Subcutaneous adipose tissue (tissue), 4 donors: ENCODE results near the gene ARHGAP22. TPM values are rescaled to one million over a fixed set of nuclear protein-coding genes. Genes with fewer than 3 reads are reported as not detected.

Experiments
- total RNA-seq, 4 donors: library from RNA; depleted of rRNA; stranded (reverse); fragments of >200 nt; gene quantifications; one replicate each; pipeline ENCODE4 v1.1.0, GENCODE V29; 2016
- TF ChIP-seq, protein P1 (sequence below): fragments of 450-650 bp; IDR thresholded peaks from one replicate; pipeline ENCODE4 v1.5.1; 2016; ENCODE audit warnings: low read depth, mild to moderate bottlenecking, control low read depth, antibody characterized with exemption, moderate library complexity

ARHGAP22 gene
- total RNA-seq, 4 donors from 2014 or later, result 2.1 to 15.0 (median 5.0) TPM

DNA sequence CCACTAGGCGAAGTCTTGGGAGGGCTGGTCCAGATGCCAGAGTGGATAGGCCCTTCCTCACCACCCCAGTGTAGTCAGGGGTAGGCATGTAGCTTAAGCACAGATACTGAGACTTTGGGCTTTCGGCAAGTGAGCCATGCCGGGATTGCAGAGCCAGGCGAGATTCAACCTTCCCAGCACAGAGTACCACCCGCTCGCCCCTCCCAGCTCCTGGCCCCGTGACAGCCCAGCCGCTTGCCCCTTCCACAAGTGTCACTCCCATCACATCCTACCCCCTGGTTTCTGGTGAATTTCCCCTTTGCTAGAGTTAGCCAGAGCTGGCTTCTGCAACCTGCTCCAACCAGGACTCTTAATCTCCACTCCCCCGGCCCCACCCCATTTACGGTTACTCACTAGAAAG is 56.9 kb downstream of the ARHGAP22 start:
- TF ChIP-seq, protein P1, sequence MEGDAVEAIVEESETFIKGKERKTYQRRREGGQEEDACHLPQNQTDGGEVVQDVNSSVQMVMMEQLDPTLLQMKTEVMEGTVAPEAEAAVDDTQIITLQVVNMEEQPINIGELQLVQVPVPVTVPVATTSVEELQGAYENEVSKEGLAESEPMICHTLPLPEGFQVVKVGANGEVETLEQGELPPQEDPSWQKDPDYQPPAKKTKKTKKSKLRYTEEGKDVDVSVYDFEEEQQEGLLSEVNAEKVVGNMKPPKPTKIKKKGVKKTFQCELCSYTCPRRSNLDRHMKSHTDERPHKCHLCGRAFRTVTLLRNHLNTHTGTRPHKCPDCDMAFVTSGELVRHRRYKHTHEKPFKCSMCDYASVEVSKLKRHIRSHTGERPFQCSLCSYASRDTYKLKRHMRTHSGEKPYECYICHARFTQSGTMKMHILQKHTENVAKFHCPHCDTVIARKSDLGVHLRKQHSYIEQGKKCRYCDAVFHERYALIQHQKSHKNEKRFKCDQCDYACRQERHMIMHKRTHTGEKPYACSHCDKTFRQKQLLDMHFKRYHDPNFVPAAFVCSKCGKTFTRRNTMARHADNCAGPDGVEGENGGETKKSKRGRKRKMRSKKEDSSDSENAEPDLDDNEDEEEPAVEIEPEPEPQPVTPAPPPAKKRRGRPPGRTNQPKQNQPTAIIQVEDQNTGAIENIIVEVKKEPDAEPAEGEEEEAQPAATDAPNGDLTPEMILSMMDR, result no peak

DNA sequence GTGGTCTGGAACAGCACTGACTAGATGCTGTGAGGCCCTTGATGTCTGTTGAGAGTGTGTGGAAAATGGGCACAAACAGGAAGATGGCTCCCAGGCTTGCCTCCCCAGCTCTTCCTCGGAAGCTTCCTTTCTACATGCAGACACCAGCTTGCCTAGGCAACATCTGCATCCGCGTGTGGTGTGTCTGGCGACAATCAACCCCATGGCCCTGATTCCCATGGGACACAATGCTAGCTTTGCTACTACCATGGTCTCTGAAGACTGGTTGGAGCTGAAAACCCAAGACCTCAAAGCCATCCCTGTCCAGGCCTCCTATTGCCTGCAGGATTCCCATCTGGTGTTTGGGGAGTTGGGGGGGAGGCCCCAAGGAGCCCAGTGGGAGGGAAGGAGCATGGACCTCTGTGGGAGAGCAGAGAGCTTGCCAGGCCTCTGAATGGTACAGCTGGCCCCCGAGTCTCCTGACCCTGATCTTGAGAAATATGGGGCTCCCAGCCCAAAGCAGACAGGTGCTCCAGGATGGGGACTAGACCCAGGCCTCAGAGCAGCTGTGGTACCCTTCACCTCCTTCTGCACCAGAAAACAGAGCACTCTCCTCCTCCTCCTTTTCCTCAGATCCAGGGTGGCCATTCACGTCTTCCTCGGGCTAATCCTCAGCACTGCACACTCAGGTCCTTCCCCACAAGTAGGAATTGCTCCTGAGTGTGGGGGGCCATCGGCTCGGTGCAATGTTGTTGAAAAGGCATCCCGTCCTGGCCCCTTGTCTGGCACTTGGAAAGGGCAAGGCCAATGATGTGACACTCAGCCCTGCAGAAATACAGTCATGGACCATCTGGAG is 57.6 kb downstream of the ARHGAP22 start:
- TF ChIP-seq, protein P1, result no peak

DNA sequence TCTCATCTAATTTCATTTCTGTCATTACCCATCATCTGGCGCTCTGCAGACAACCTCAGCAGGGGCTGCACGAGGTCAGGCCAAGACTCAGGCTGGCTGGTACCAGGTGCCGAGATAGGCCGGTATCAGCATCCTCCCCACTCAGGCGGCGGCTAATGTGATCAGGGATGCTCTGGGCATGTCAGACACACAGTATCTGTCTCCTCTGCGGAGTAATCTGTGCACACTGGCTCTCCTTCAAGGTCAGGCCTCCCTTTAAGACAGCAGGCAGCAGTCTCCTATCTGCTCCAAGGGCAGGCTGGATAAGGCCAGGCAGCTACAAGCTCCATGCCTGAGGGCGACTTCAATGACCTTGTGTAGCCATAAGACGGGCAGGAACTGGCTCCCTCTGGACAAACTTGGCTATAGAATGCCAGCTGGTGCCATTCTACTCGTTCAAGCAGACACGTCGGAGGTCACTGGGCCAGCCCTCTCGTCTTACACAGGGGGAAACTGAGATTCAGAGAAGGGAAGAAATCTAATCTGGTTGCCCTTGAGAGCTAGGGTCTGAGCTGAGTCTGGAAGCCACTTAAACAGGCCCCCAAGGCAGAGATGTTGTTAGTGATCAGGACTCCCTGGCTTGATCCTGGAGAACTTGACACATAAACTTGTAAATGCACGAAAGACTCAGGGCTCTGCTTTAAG is 59.3 kb downstream of the ARHGAP22 start:
- TF ChIP-seq, protein P1, result no peak

DNA sequence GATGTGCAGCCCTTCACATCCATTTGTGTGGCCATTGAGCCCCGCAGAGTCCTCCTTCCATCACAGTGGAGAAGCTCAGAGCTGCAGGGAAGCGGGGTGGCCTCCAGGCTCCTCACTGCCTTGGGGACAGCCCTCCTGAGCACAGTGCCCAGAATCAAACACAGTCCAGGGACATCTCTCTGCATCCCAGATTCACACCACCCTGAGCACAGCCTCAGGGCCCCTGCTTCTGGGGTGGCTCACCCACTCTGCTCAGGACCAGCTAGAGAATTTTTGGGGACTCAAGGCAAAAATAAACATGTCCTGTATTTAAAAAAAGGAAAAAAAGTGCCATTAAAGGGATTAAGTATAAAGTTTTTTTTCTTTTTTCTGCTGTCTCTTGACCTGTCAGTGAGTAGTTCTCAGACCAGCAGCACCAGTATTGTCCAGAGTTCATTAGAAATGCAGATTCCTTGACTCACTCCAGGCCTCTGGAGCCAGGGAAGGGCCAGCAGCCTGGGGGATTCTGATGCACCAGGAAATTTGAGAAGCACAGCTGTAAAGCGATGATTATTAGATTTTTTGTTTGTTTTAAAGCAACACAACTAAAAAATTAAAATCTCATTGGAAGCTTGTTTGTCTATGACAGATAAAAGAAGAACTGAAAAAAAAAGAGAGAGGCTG is 61.6 kb downstream of the ARHGAP22 start:
- TF ChIP-seq, protein P1, result no peak

DNA sequence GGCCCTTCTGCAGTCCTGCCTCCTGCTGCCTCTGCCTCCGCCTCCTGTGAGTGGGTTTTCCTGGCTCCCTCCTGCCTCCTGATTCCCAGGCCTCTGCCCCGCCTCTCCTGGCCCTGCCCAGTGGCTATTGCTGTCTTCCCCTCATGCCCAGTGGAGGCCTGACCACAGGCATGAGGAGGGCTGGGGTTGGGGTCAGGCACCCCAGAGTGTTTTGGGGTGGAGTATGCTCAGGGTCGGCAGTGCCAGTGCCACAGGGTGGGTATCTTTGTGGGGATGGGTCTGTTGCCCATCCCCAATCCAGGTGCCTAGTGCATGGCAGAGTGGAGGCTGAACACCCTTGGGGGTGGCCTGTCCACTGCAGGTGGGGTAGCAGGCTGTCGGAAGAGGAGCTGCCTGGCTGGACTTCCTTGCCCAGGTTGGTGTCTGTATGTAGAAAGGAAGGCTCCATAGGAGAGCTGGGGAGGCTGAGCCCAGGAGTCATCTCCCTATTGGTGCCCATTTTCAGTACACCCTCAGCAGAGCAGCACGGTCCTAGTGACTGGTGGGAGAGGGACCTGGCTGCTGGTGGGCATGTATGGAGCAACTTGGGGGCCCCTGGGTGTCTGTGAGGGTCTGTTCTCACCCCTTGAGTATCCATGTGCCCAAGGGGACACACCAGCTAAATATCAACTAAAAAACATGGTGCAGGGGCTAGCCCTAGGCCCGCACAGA is 62.2 kb downstream of the ARHGAP22 start:
- TF ChIP-seq, protein P1, result no peak

DNA sequence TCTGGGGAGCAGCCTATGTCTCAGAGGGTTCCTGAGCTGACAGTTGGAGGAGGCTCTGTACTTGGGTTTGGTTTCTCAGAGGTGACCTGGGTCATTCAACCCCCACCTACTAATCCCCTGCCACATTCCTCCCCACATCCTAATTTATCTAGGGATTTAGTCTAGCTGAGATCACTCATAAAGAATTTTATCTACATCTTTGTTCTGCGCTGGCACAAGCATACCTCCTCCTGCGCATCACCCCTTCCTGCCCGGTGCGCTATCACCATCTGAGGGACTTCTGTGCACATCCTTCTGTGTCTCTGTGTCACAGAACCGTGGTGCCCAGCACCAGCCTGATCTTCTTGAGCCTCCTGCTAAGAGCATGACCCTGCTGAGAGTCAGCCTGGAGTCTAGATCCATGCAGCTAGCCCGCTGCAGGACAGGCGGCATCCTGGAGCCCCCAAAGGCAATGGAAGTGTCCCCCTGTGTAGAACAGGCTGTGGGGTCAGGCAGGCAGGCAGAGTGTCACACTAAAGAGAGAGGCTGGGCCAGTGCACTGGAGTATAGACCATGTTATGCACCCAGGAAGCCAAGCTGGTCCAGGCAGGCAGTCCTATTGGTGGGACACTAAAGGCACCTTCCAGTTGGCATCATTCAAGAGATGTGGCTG is 63.6 kb downstream of the ARHGAP22 start:
- TF ChIP-seq, protein P1, result no peak
